HG03139 (cell line): ENCODE data around the gene CALD1.

ENCODE experiments used
- ATAC-seq: cut with Tn5 transposase; IDR thresholded peaks from one replicate; pipeline ENCODE4 v1.9.1; 2021; ENCODE audit not compliant: unreplicated experiment

The CALD1 gene

GRCh38 chr7:134820778-134821177 is 41.3 kb downstream of the CALD1 start:
- ATAC-seq = no peak

- no peak for ATAC-seq
Observed at GRCh38 chr7:134823400-134823799, 44.0 kb downstream of the CALD1 start.

GRCh38 chr7:134825666-134826065 is 46.2 kb downstream of the CALD1 start:
- no peak for ATAC-seq

GRCh38 chr7:134826105-134826504 is 46.7 kb downstream of the CALD1 start:
- ATAC-seq = no peak

GRCh38 chr7:134827436-134827835 is 48.0 kb downstream of the CALD1 start:
- no peak for ATAC-seq

GRCh38 chr7:134827889-134828288 is 48.5 kb downstream of the CALD1 start:
- ATAC-seq = no peak

GRCh38 chr7:134828361-134828760 is 48.9 kb downstream of the CALD1 start:
- no peak for ATAC-seq

- no peak for ATAC-seq
Observed at GRCh38 chr7:134829380-134829986, 50.0 kb downstream of the CALD1 start.

- no peak for ATAC-seq
Observed at GRCh38 chr7:134831862-134832261, 52.4 kb downstream of the CALD1 start.

- ATAC-seq = no peak
Observed at GRCh38 chr7:134832367-134832766, 52.9 kb downstream of the CALD1 start.

GRCh38 chr7:134834689-134835462 is 55.4 kb downstream of the CALD1 start:
- no peak for ATAC-seq

GRCh38 chr7:134835463-134835823 is 56.0 kb downstream of the CALD1 start:
- no peak for ATAC-seq

GRCh38 chr7:134836447-134836846 is 57.0 kb downstream of the CALD1 start:
- ATAC-seq = no peak

GRCh38 chr7:134839298-134839697 is 59.9 kb downstream of the CALD1 start:
- ATAC-seq = no peak

- no peak for ATAC-seq
Observed at GRCh38 chr7:134842062-134842461, 62.6 kb downstream of the CALD1 start.

GRCh38 chr7:134842886-134843430 is 63.5 kb downstream of the CALD1 start:
- no peak for ATAC-seq

GRCh38 chr7:134844200-134844599 is 64.8 kb downstream of the CALD1 start:
- no peak for ATAC-seq

GRCh38 chr7:134845461-134845860 is 66.0 kb downstream of the CALD1 start:
- no peak for ATAC-seq

GRCh38 chr7:134847851-134848588 is 68.6 kb downstream of the CALD1 start:
- no peak for ATAC-seq

- no peak for ATAC-seq
Observed at GRCh38 chr7:134850066-134850465, 70.6 kb downstream of the CALD1 start.

- no peak for ATAC-seq
Observed at GRCh38 chr7:134851141-134851540, 71.7 kb downstream of the CALD1 start.

GRCh38 chr7:134852625-134853024 is 73.2 kb downstream of the CALD1 start:
- no peak for ATAC-seq
